DND-41 (cell line): Measurements from ENCODE around the gene CDH23.

Experiments
- ATAC-seq: fragments of 200-7000 bp; cut with Tn5 transposase; 3 replicates; pipeline ENCODE4 v1.9.1; 2021; ENCODE audit warnings: low read depth; ENCODE audit not compliant: insufficient read depth
- DNase-seq: peaks from one replicate; pipeline ENCODE4 v3.0.0-alpha.2; 2020
- H2AFZ ChIP-seq: 2 replicates; pipeline ENCODE4 v1.6.0; 2012; ENCODE audit warnings: low read depth, low read length
- H3K27ac ChIP-seq: 2 replicates; pipeline ENCODE4 v1.5.1; 2012; ENCODE audit warnings: low read length, inconsistent platforms
- H3K27me3 ChIP-seq: fragments of 200-600 bp; sonication (generic); 2 replicates; pipeline ENCODE4 v1.6.0; 2012; ENCODE audit warnings: low read length, mild to moderate bottlenecking, inconsistent platforms; ENCODE audit not compliant: insufficient read depth, poor library complexity
- H3K36me3 ChIP-seq: 2 replicates; pipeline ENCODE4 v1.5.1; 2012; ENCODE audit warnings: low read length, inconsistent platforms; ENCODE audit not compliant: insufficient read depth
- H3K4me1 ChIP-seq: 2 replicates; pipeline ENCODE4 v1.5.1; 2012; ENCODE audit warnings: mild to moderate bottlenecking, low read length; ENCODE audit not compliant: insufficient read depth
- H3K4me2 ChIP-seq: 2 replicates; pipeline ENCODE4 v1.6.0; 2012; ENCODE audit warnings: mild to moderate bottlenecking, moderate library complexity, low read length, inconsistent platforms; ENCODE audit not compliant: insufficient read depth
- H3K4me3 ChIP-seq, 2 experiments: fragments of 200-600 bp in 1 of 2; shearing (Covaris generic) in 1 of 2; 2 replicates each; pipeline ENCODE4 v1.5.1; 2012 to 2016; ENCODE audit warnings: inconsistent platforms in 2 of 2, low read length in 2 of 2, mild to moderate bottlenecking in 2 of 2, low read depth in 1 of 2, moderate library complexity in 1 of 2
- H3K79me2 ChIP-seq: 2 replicates; pipeline ENCODE4 v1.6.0; 2012; ENCODE audit warnings: low read length, inconsistent platforms; ENCODE audit not compliant: insufficient read depth
- H3K9ac ChIP-seq: 2 replicates; pipeline ENCODE4 v1.6.0; 2012; ENCODE audit warnings: low read depth, mild to moderate bottlenecking, inconsistent platforms, low read length, moderate library complexity
- H3K9me3 ChIP-seq: 2 replicates; pipeline ENCODE4 v1.5.1; 2012; ENCODE audit warnings: low read length, moderate library complexity, mild to moderate bottlenecking, inconsistent platforms; ENCODE audit not compliant: insufficient read depth, severe bottlenecking
- H4K20me1 ChIP-seq: 2 replicates; pipeline ENCODE4 v1.6.0; 2012; ENCODE audit warnings: low read length; ENCODE audit not compliant: insufficient read depth
- CTCF ChIP-seq: IDR thresholded peaks from 2 replicates; pipeline ENCODE4 v1.5.1; 2012; ENCODE audit warnings: borderline replicate concordance, low read length, moderate library complexity, mild to moderate bottlenecking; ENCODE audit not compliant: poor library complexity, severe bottlenecking; ENCODE audit errors: extremely low read depth
- EZH2 ChIP-seq: IDR thresholded peaks from 3 replicates; pipeline ENCODE4 v1.6.1; 2012; ENCODE audit warnings: borderline replicate concordance, low read depth, mild to moderate bottlenecking, moderate library complexity, low read length, inconsistent platforms; ENCODE audit not compliant: severe bottlenecking

The CDH23 gene

GRCh38 chr10:71600849-71601248 is 204.1 kb downstream of the CDH23 start:
- Histone ChIP-seq H2AFZ (no peak overlapping the region), H3K27ac (no peak overlapping the region), H3K4me1 (no peaks in the 10 kb centered on the region), H3K36me3 (no peaks in the 10 kb centered on the region), H3K4me2 (no peak overlapping the region), H4K20me1 (no peaks in the 10 kb centered on the region), H3K27me3 (no peaks in the 10 kb centered on the region), H3K9ac (no peak overlapping the region), H3K79me2 (no peaks in the 10 kb centered on the region), H3K4me3 (no peak overlapping the region), H3K9me3 (no peaks in the 10 kb centered on the region)
- ATAC-seq = no peak
- DNase-seq = no peak
- TF ChIP-seq CTCF = no peak
- TF ChIP-seq EZH2 = no peak

- no peak overlapping the region for H3K27ac ChIP-seq
- H3K27me3 ChIP-seq = no peaks in the 10 kb centered on the region
- H3K36me3 ChIP-seq = no peaks in the 10 kb centered on the region
- TF ChIP-seq CTCF = no peak
- TF ChIP-seq EZH2 = no peak
- ATAC-seq (no peak), DNase-seq (no peak)
- H3K4me3 ChIP-seq = no peak overlapping the region
- H3K9me3 ChIP-seq = no peaks in the 10 kb centered on the region
- H4K20me1 ChIP-seq = no peaks in the 10 kb centered on the region
- H3K4me2 ChIP-seq = no peak overlapping the region
- no peaks in the 10 kb centered on the region for H3K4me1 ChIP-seq
- no peak overlapping the region for H3K9ac ChIP-seq
- no peaks in the 10 kb centered on the region for H3K79me2 ChIP-seq
- H2AFZ ChIP-seq = no peak overlapping the region
These were observed 204.6 kb downstream of the CDH23 start for GRCh38 chr10:71601273-71601672.

- ATAC-seq = no peak
- TF ChIP-seq EZH2 (no peak), CTCF (no peak)
- Histone ChIP-seq H3K4me3 (no peak overlapping the region), H3K4me2 (no peak overlapping the region), H2AFZ (no peak overlapping the region), H3K36me3 (no peaks in the 10 kb centered on the region), H3K27me3 (no peaks in the 10 kb centered on the region), H3K79me2 (no peaks in the 10 kb centered on the region), H4K20me1 (no peaks in the 10 kb centered on the region), H3K9ac (no peak overlapping the region), H3K4me1 (no peaks in the 10 kb centered on the region), H3K27ac (no peak overlapping the region), H3K9me3 (no peaks in the 10 kb centered on the region)
- no peak for DNase-seq
These were observed 206.4 kb downstream of the CDH23 start for GRCh38 chr10:71603150-71603549.

DNA sequence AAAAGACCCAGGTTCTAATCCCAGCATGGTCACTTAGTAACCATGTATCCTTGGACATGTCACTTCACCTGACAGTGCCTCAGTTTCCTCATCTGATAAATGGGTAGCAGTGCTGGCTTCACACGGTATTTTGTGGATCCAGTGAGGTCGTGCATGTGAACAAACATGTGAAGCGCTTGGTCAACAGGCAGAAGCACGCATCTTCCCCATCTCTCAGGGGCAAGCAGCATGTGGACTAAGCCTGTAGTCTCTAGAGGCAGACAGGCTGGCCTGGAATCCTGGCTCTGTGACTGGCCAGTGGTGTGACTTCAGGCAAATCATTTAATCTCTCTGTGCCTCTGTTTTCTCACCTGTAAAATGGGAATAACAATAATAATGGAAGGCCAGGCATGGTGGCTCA is 207.0 kb downstream of the CDH23 start:
- ATAC-seq (no peak), DNase-seq (no peak)
- no peak overlapping the region for H3K9ac ChIP-seq
- no peaks in the 10 kb centered on the region for H3K4me1 ChIP-seq
- TF ChIP-seq EZH2 = no peak
- TF ChIP-seq CTCF = no peak
- no peak overlapping the region for H3K4me2 ChIP-seq
- H3K4me3 ChIP-seq = no peak overlapping the region
- no peaks in the 10 kb centered on the region for H3K36me3 ChIP-seq
- H4K20me1 ChIP-seq = no peaks in the 10 kb centered on the region
- no peaks in the 10 kb centered on the region for H3K9me3 ChIP-seq
- H3K27me3 ChIP-seq = no peaks in the 10 kb centered on the region
- no peak overlapping the region for H2AFZ ChIP-seq
- no peaks in the 10 kb centered on the region for H3K79me2 ChIP-seq
- no peak overlapping the region for H3K27ac ChIP-seq
